ENCODE results near the gene KIF17.

KIF17 gene

DNA sequence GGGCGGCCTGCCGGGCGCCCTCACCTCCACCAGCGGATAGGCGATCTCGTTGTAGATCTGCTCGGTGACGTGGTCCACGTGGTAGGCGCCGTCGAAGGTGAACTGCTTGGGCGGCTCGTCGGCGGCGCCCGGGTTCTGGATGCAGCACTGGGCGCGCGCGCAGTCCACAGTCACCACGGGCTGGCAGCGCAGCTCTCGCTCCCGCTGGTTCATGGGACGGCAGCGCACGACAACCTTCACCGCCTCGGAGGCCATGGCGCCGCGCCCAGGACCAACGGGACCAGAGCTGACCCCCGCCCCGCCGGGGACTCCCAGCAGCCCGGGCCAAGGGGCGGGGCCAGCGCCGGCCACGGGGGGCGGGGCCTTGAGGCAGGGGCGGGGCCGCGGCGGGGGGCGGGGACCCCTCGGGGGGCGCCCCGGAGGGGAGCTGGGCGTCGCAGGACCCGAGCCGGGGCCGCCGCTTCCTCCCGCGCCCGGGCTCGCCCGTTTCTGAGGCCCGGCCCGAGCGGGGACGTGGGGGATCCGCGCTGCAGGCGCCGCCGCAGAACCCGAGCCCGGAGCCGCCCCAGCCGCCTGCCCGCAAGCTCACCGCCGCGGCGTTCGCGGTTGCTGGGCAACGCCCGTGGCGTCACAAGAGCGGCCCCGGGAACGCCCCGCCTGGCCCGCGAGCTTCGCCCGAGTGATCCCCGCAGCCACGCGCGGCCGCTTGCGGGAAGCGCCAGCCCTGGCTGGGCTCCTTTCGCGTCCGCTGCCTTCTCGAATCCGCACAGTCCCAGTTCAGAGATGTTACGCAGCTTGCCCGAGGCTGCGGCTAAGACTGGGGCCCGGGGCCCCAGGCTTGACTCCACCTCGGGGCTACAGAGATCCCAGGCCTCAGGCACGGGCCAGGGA, at the start of gene KIF17:
TSS of gene KIF17 (minus strand) at position 556 of the 891 bp plus-strand sequence. CDS start at position 255, 301 bp downstream.
- Histone ChIP-seq H3K4me3 (peak within 1 kb of the TSS; percentile 31), H3K4me1 (peaks cover 4% of the 10 kb centered on the region; the same call in 1 of the 2 replicates)
- peak; percentile 43 to 83 for DNase-seq (ENCODE audit: low spot score in 2 of 2)

DNA sequence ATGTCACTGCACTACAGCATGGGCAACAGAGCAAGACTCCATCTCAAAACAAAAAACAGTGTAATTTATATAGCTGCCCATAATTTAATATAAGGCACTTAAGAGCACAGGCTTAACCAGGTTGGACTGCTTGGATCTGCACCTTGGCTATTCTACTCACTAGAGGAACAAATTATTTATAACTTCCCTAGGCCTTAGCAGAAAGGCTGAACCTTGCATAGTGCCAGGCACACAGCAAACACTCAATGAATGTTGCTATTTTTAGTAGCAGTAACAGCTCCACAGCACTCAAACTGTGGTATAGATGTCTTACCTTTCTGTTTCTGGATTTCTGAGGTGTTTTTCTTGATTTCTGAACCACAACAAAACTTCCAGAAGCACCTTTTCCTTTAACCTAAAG, 49.5 kb upstream of the KIF17 start:
- H3K36me3 ChIP-seq (replicated peaks), result peaks cover 91% of the 10 kb centered on the region
- in situ Hi-C loops (cut with MboI; ENCODE audit: low sequenced_read_pairs), result no loop called here

More for the DNA sequence above, at the start of gene KIF17:
- H3K36me3 ChIP-seq (replicated peaks), result no peaks in the 10 kb centered on the region
- H3K27me3 ChIP-seq (ENCODE audit: low read depth), result no peaks in the 10 kb centered on the region
- in situ Hi-C loops (cut with MboI; ENCODE audit: low sequenced_read_pairs), result no loop called here
- H3K9me3 ChIP-seq, result no peaks in the 10 kb centered on the region

GRCh38 chr1:20763417-20763816, 45.6 kb upstream of the KIF17 start:
- Histone ChIP-seq H3K9me3 (no peaks in the 10 kb centered on the region), H3K36me3 (replicated peaks) (peaks cover 86% of the 10 kb centered on the region), H3K27me3 (ENCODE audit: low read depth) (no peaks in the 10 kb centered on the region), H3K4me1 (peaks cover 22% of the 10 kb centered on the region), H3K4me3 (no peak overlapping the region)
- DNase-seq (ENCODE audit: low spot score in 2 of 2), result no peak
- in situ Hi-C loops (cut with MboI; ENCODE audit: low sequenced_read_pairs), result no loop called here

More for the DNA sequence above, 49.5 kb upstream of the KIF17 start:
- no peak for DNase-seq (ENCODE audit: low spot score in 2 of 2)
- no peak overlapping the region for H3K4me3 ChIP-seq
- no peaks in the 10 kb centered on the region for H3K9me3 ChIP-seq
- H3K4me1 ChIP-seq, result peaks cover 13% of the 10 kb centered on the region
- H3K27me3 ChIP-seq (ENCODE audit: low read depth), result no peaks in the 10 kb centered on the region

DNA sequence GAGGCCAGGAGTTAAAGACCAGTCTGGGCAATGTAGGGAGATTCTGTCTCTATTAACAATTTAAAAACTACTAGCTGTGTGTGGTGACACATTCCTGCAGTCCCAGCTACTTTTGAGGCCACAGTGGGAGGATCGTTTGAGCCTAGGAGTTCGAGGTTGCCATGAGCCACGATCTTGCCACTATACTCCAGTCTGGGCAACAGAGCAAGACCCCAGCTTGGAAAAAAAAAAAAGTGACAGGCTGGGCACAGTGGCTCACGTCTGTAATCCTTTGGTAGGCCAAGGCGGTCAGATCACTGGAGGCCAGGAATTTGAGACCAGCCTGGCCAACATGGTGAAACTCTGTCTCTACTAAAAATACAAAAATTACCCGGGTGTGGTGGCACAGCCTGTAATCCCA, 42.5 kb upstream of the KIF17 start:
- no peak for DNase-seq (ENCODE audit: low spot score in 2 of 2)
- Histone ChIP-seq H3K27me3 (ENCODE audit: low read depth) (no peaks in the 10 kb centered on the region), H3K4me3 (no peak overlapping the region), H3K9me3 (no peaks in the 10 kb centered on the region), H3K4me1 (peaks cover 22% of the 10 kb centered on the region), H3K36me3 (replicated peaks) (peaks cover 86% of the 10 kb centered on the region)
- in situ Hi-C loops (cut with MboI; ENCODE audit: low sequenced_read_pairs), result no loop called here

- peaks cover 34% of the 10 kb centered on the region for H3K4me1 ChIP-seq
- no peaks in the 10 kb centered on the region for H3K27me3 ChIP-seq (ENCODE audit: low read depth)
- in situ Hi-C loops (cut with MboI; ENCODE audit: low sequenced_read_pairs), result no loop called here
- no peaks in the 10 kb centered on the region for H3K9me3 ChIP-seq
- peaks cover 60% of the 10 kb centered on the region for H3K36me3 ChIP-seq (replicated peaks)
- DNase-seq (ENCODE audit: low spot score in 2 of 2), result peak in 1 of 2 experiments; percentile 40
- no peak overlapping the region for H3K4me3 ChIP-seq
Observed at GRCh38 chr1:20753589-20753988, 35.8 kb upstream of the KIF17 start.

DNA sequence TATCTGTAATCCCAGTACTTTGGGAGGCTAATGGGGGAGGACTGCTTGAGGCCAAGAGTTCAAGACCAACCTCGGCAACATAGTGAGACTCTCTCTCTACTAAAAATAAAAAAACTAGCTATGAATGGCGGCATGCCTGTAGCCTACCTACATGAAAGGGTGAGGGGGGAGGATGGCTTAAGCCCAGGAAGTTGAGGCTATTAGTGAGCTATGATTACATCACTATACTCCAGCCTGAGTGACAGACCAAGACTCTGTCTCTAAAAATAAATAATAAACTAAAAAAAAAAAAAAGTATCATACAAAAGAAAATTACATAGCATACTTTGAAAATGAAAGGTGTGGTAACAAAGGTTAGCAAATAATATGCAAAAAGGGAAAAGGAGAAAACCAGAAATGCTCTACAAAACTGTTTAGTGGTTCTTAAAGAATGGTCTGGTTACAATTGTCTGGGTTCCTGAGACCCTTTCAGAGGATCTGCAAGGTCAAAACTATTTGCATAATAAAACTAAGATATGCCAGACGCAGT, 33.7 kb upstream of the KIF17 start:
- Histone ChIP-seq H3K4me1 (peaks cover 34% of the 10 kb centered on the region), H3K4me3 (no peak overlapping the region), H3K27me3 (ENCODE audit: low read depth) (no peaks in the 10 kb centered on the region), H3K9me3 (no peaks in the 10 kb centered on the region), H3K36me3 (replicated peaks) (peaks cover 60% of the 10 kb centered on the region)
- DNase-seq (ENCODE audit: low spot score in 2 of 2), result peak; percentile 80 to 96
- in situ Hi-C loops (cut with MboI; ENCODE audit: low sequenced_read_pairs), result no loop called here

- in situ Hi-C loops (cut with MboI; ENCODE audit: low sequenced_read_pairs), result no loop called here
- H3K4me3 ChIP-seq, result no peak overlapping the region
- no peak for DNase-seq (ENCODE audit: low spot score in 2 of 2)
- H3K27me3 ChIP-seq (ENCODE audit: low read depth), result no peaks in the 10 kb centered on the region
- no peaks in the 10 kb centered on the region for H3K4me1 ChIP-seq
- peaks cover 88% of the 10 kb centered on the region for H3K36me3 ChIP-seq (replicated peaks)
- no peaks in the 10 kb centered on the region for H3K9me3 ChIP-seq
Observed at GRCh38 chr1:20742671-20743070, 24.9 kb upstream of the KIF17 start.

- Histone ChIP-seq H3K4me1 (no peaks in the 10 kb centered on the region), H3K27me3 (ENCODE audit: low read depth) (no peaks in the 10 kb centered on the region), H3K36me3 (replicated peaks) (peaks cover 76% of the 10 kb centered on the region), H3K4me3 (no peak overlapping the region), H3K9me3 (no peaks in the 10 kb centered on the region)
- in situ Hi-C loops (cut with MboI; ENCODE audit: low sequenced_read_pairs), result no loop called here
- DNase-seq (ENCODE audit: low spot score in 2 of 2), result no peak
Observed at GRCh38 chr1:20740781-20741180, 23.0 kb upstream of the KIF17 start.

- Histone ChIP-seq H3K4me1 (no peaks in the 10 kb centered on the region), H3K27me3 (ENCODE audit: low read depth) (no peaks in the 10 kb centered on the region), H3K9me3 (no peaks in the 10 kb centered on the region), H3K36me3 (replicated peaks) (peaks cover 60% of the 10 kb centered on the region), H3K4me3 (no peak overlapping the region)
- in situ Hi-C loops (cut with MboI; ENCODE audit: low sequenced_read_pairs), result no loop called here
- DNase-seq (ENCODE audit: low spot score in 2 of 2), result no peak
Observed at GRCh38 chr1:20739225-20739624, 21.4 kb upstream of the KIF17 start.

GRCh38 chr1:20735581-20736111, 17.8 kb upstream of the KIF17 start:
- no peaks in the 10 kb centered on the region for H3K9me3 ChIP-seq
- no peaks in the 10 kb centered on the region for H3K27me3 ChIP-seq (ENCODE audit: low read depth)
- in situ Hi-C loops (cut with MboI; ENCODE audit: low sequenced_read_pairs), result no loop called here
- H3K4me3 ChIP-seq, result no peak overlapping the region
- peaks cover 27% of the 10 kb centered on the region for H3K36me3 ChIP-seq (replicated peaks)
- H3K4me1 ChIP-seq, result peaks cover 12% of the 10 kb centered on the region
- DNase-seq (ENCODE audit: low spot score in 2 of 2), result no peak

GRCh38 chr1:20733360-20733975, 15.7 kb upstream of the KIF17 start:
- H3K27me3 ChIP-seq (ENCODE audit: low read depth), result no peaks in the 10 kb centered on the region
- H3K9me3 ChIP-seq, result no peaks in the 10 kb centered on the region
- in situ Hi-C loops (cut with MboI; ENCODE audit: low sequenced_read_pairs), result no loop called here
- H3K36me3 ChIP-seq (replicated peaks), result peaks cover 10% of the 10 kb centered on the region; the same call in 1 of the 2 replicates
- DNase-seq (ENCODE audit: low spot score in 2 of 2), result no peak
- H3K4me3 ChIP-seq, result no peak overlapping the region
- peaks cover 12% of the 10 kb centered on the region for H3K4me1 ChIP-seq

DNA sequence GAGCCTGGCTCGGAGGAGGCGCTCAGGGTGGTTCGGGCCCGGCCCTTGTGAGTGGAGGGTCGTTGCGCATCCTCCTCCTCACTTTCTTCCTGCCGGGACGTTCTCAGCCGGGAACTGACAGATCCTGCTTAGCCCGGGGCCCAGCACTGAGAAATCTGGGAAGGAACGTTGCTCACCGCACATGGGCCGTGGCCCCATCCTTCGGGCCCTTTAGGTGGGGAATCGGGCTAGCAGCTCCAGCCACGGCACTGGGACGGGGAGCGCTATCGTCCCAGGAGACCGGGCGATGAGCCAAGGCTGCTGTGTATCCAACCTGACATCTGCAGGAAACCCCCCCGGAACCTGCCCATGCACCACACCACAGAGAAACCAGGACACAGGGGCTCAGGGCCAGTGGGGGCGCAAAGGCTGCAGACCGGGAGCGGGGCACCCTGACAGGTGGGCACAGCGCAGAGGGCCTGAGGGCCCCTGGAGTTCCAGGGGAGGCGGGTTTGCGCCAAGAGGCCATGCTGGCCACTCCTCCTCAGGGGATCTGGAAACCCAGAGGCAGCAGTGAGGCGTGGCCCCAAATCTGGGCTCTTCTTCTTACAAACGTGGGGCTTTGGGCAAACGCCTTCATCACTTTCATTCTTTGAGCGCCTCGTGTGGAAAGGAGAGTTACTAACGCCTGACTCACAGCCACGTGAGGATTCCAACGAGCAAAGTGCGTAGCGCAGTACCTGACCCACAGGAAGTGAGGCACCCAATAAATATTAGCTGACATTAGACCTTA, 15.0 kb upstream of the KIF17 start, which contains the start of gene SH2D5:
TSS of gene SH2D5 (minus strand) at position 116 of the 772 bp plus-strand sequence. CDS start 4,659 bp downstream, outside the sequence.
- Histone ChIP-seq H3K27me3 (ENCODE audit: low read depth) (no peaks in the 10 kb centered on the region), H3K36me3 (replicated peaks) (peaks cover 7% of the 10 kb centered on the region; the same call in 1 of the 2 replicates), H3K4me3 (peak within 1 kb of the TSS; percentile 51), H3K4me1 (peaks cover 12% of the 10 kb centered on the region), H3K9me3 (no peaks in the 10 kb centered on the region)
- peak; percentile 87 to 88 for DNase-seq (ENCODE audit: low spot score in 2 of 2)
- in situ Hi-C loops (cut with MboI; ENCODE audit: low sequenced_read_pairs), result no loop called here

- H3K27me3 ChIP-seq (ENCODE audit: low read depth), result no peaks in the 10 kb centered on the region
- H3K36me3 ChIP-seq (replicated peaks), result peaks cover under 1% of the 10 kb centered on the region; the same call in 1 of the 2 replicates
- H3K9me3 ChIP-seq, result no peaks in the 10 kb centered on the region
- H3K4me1 ChIP-seq, result peaks cover 12% of the 10 kb centered on the region
- in situ Hi-C loops (cut with MboI; ENCODE audit: low sequenced_read_pairs), result no loop called here
- DNase-seq (ENCODE audit: low spot score in 2 of 2), result peak; percentile 67 to 89
- H3K4me3 ChIP-seq, result peak overlapping the region; percentile 51
Observed at GRCh38 chr1:20732071-20732587, 14.3 kb upstream of the KIF17 start.

Data from HAP-1 (cell line).